ENCODE results near the gene LMTK2. TPM values are rescaled to one million over a fixed set of nuclear protein-coding genes. Genes with fewer than 3 reads are reported as not detected.

LMTK2 gene
- total RNA-seq, 2 experiments from 2014 or later = 10.2 TPM

DNA sequence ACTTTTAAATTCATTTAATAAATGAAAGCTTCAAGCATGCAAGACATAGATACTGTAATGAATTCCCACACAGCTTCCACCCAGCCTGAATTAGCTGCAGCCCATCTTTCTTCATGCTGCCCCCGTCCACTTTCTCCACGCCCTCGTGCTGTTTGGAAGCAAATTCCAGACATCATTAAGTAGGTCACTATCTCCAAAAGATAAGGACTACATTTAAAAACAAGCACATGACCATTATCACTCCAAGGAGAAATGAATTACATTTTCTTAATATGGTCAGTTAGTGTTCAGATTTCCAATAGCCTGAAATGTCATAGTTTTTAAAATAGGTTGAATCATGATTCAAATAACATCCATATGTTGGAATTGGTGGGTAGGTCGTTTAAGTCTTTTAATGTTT is 24.3 kb downstream of the LMTK2 start:
- Mint-ChIP-seq H3K9me3 (ENCODE audit: insufficient read depth) (no peaks in the 10 kb centered on the region), H3K27me3 (ENCODE audit: low read depth) (peaks cover 35% of the 10 kb centered on the region), H3K27ac (no peak overlapping the region), H3K4me3 (no peak overlapping the region), H3K4me1 (ENCODE audit: low read depth) (peaks cover 39% of the 10 kb centered on the region), H3K36me3 (ENCODE audit: low read depth) (peaks cover 2% of the 10 kb centered on the region)
- CTCF ChIA-PET = interaction anchor here (0.9 to 1.5 kb wide), 4 partner anchors 11 to 120 kb away, joined by 3 to 6 read pairs (median 3); no protein-coding TSS in a partner anchor
- ATAC-seq = no peak
- no peak for DNase-seq
- POLR2A ChIA-PET = interaction anchor here (0.9 to 1.9 kb wide), 2 partner anchors 23 to 72 kb away, joined by 3 to 7 read pairs; no protein-coding TSS in a partner anchor

DNA sequence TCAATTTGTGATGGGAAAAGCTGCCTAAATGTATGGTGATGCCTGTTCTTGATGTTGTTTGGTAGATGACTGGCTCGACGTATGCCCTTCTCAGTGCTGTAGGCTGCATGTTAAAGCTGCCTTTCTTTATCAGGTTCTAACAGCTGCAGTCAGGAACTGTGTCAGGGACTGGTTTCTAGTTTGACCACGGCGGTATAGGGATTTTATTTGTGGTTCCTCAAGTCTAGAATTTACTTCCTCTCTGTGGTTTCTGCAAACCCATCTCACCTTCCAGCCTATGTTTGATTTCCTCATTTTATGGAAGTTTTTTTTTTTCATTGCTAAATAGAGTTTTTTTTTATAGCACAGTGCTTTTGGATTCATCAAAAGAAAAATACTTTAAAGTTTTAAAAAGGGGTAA is 26.5 kb downstream of the LMTK2 start:
- DNase-seq (peak; percentile 51), ATAC-seq (peak; percentile 82)
- H3K27ac Mint-ChIP-seq = peak overlapping the region; percentile 53
- H3K27me3 Mint-ChIP-seq (ENCODE audit: low read depth) = peaks cover 33% of the 10 kb centered on the region
- H3K9me3 Mint-ChIP-seq (ENCODE audit: insufficient read depth) = no peaks in the 10 kb centered on the region
- peaks cover 39% of the 10 kb centered on the region for H3K4me1 Mint-ChIP-seq (ENCODE audit: low read depth)
- CTCF ChIA-PET = interaction anchor here (1.3 to 2.8 kb wide), 5 partner anchors 23 to 117 kb away, joined by 3 to 12 read pairs (median 4); partner anchors contain the start of gene LMTK2
- peak overlapping the region; percentile 62 for H3K4me3 Mint-ChIP-seq
- POLR2A ChIA-PET = interaction anchor here (1.2 kb wide), 1 partner anchor 118 kb away, joined by 3 read pairs; no protein-coding TSS in a partner anchor
- H3K36me3 Mint-ChIP-seq (ENCODE audit: low read depth) = peaks cover 5% of the 10 kb centered on the region

DNA sequence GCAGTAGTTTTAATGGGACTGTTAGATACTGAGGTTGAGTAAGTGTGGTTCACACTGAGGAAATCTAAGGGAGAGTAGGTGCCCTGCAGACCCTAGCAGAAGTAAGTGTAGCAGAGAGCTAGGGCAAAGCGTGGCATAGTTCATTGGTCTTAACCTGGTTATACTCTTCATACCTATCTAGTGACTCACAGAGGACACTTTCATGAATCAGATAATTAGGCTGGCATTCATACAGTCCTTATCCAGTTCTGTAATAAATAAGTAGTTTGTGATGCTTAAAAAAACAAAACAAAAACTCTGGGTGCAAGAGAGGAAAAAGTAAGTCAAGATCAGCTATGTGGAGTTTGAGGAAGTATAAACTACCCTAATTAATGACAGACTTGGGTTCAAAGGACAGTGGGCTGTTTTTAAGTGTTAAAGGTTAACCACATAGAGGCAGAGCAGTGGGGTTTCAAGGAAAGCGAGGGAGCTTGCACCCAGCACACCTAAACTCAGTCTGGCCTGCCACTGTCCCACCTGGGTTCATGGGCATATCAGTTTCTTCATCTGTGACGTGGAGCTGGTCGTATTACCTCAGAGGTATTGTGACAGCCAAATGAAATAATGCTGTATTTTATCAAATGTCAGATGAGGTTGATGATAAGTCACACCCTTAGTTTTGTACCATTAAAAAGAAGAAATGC is 27.1 kb downstream of the LMTK2 start:
- no peak overlapping the region for H3K4me3 Mint-ChIP-seq
- DNase-seq (no peak), ATAC-seq (peak; percentile 50)
- CTCF ChIA-PET = interaction anchor here (1.3 to 2.8 kb wide), 5 partner anchors 24 to 117 kb away, joined by 3 to 12 read pairs (median 4); partner anchors contain the start of gene LMTK2
- H3K27me3 Mint-ChIP-seq (ENCODE audit: low read depth) = peaks cover 33% of the 10 kb centered on the region
- H3K27ac Mint-ChIP-seq = no peak overlapping the region
- H3K4me1 Mint-ChIP-seq (ENCODE audit: low read depth) = peaks cover 39% of the 10 kb centered on the region
- no peaks in the 10 kb centered on the region for H3K9me3 Mint-ChIP-seq (ENCODE audit: insufficient read depth)
- peaks cover 7% of the 10 kb centered on the region for H3K36me3 Mint-ChIP-seq (ENCODE audit: low read depth)
- POLR2A ChIA-PET = interaction anchor here (0.5 to 1.2 kb wide), 2 partner anchors 14 to 118 kb away, joined by 3 read pairs; no protein-coding TSS in a partner anchor

DNA sequence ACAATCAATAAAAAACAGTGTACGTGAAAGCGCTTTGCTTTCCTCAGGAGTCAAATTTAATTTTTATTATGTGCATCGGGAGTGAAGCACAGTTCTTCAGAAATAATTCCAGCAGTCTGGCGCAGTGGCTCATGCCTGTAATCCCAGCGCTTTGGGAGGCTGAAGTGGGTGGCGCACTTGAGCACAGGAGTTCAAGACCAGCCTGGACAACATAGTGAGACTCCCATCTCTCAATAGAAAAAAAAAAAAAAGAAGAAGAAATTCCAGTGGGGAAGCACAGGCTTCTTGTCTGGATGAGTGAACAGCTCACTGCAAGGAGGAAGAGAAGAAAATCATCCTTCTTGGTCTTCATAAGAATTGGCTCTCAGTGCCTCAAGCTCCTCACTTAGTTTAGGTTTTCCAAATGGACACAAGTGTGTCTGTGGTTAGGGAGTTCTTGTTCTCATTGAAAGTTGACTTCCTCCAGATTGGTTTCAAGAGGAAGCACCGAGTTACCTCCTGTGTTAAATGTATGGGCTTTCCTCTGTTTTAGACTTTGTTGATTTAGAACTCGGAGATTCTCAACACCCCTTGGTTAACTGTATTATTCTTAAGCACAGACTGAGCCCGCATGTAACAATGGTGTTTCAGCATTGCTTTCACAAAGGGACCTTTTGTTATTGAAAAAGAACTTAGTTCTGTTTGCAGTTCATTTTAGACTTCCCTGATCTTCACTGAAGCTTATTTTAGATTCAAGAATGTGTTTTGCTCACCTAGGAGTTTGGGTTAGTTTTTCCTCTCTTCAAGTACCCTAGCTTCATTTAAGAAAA is 28.0 kb downstream of the LMTK2 start:
- Mint-ChIP-seq H3K27ac (no peak overlapping the region), H3K4me1 (ENCODE audit: low read depth) (peaks cover 39% of the 10 kb centered on the region), H3K9me3 (ENCODE audit: insufficient read depth) (no peaks in the 10 kb centered on the region), H3K36me3 (ENCODE audit: low read depth) (peaks cover 14% of the 10 kb centered on the region), H3K4me3 (no peak overlapping the region), H3K27me3 (ENCODE audit: low read depth) (peaks cover 30% of the 10 kb centered on the region)
- ChIA-PET POLR2A (interaction anchor here (0.5 kb wide), 1 partner anchor 13 kb away, joined by 3 read pairs; no protein-coding TSS in a partner anchor), CTCF (interaction anchor here (1.4 to 2.8 kb wide), 4 partner anchors 15 to 34 kb away, joined by 3 to 12 read pairs (median 6); partner anchors contain the start of gene LMTK2)
- no peak for DNase-seq
- ATAC-seq = no peak

- peaks cover 38% of the 10 kb centered on the region for H3K4me1 Mint-ChIP-seq (ENCODE audit: low read depth)
- H3K9me3 Mint-ChIP-seq (ENCODE audit: insufficient read depth) = no peaks in the 10 kb centered on the region
- H3K36me3 Mint-ChIP-seq (ENCODE audit: low read depth) = peaks cover 14% of the 10 kb centered on the region
- peaks cover 20% of the 10 kb centered on the region for H3K27me3 Mint-ChIP-seq (ENCODE audit: low read depth)
- no peak for ATAC-seq
- no peak overlapping the region for H3K27ac Mint-ChIP-seq
- CTCF ChIA-PET = interaction anchor here (1.4 kb wide), 1 partner anchor 16 kb away, joined by 3 read pairs; no protein-coding TSS in a partner anchor
- no peak for DNase-seq
- H3K4me3 Mint-ChIP-seq = no peak overlapping the region
- POLR2A ChIA-PET = no interaction called here
These were observed 29.3 kb downstream of the LMTK2 start for GRCh38 chr7:98135984-98136383.

DNA sequence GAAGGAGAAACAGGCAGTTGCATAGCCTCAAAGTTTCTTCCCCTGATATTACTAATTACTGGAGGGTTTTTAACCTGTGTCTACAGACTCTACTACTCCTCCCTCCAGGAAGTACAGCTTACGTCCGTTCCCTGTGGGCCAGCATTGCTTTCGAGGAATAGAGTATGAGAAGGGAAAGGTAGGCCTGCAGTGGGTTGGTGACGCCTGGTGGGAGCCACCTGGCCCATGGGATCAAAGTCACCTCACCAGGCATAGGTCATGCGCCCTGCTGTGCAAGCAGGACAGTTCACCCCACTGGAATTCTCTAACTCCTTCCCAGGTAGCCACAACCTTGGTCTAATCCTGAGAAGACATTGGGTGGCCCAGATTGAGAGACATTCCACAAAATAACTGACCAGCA is 29.8 kb downstream of the LMTK2 start:
- H3K27ac Mint-ChIP-seq = no peak overlapping the region
- POLR2A ChIA-PET = no interaction called here
- peaks cover 34% of the 10 kb centered on the region for H3K4me1 Mint-ChIP-seq (ENCODE audit: low read depth)
- no peak overlapping the region for H3K4me3 Mint-ChIP-seq
- no peaks in the 10 kb centered on the region for H3K9me3 Mint-ChIP-seq (ENCODE audit: insufficient read depth)
- CTCF ChIA-PET = interaction anchor here (1.1 to 1.4 kb wide), 3 partner anchors 17 to 115 kb away, joined by 3 read pairs; no protein-coding TSS in a partner anchor
- ATAC-seq (no peak), DNase-seq (no peak)
- H3K27me3 Mint-ChIP-seq (ENCODE audit: low read depth) = peaks cover 16% of the 10 kb centered on the region
- H3K36me3 Mint-ChIP-seq (ENCODE audit: low read depth) = peaks cover 17% of the 10 kb centered on the region

DNA sequence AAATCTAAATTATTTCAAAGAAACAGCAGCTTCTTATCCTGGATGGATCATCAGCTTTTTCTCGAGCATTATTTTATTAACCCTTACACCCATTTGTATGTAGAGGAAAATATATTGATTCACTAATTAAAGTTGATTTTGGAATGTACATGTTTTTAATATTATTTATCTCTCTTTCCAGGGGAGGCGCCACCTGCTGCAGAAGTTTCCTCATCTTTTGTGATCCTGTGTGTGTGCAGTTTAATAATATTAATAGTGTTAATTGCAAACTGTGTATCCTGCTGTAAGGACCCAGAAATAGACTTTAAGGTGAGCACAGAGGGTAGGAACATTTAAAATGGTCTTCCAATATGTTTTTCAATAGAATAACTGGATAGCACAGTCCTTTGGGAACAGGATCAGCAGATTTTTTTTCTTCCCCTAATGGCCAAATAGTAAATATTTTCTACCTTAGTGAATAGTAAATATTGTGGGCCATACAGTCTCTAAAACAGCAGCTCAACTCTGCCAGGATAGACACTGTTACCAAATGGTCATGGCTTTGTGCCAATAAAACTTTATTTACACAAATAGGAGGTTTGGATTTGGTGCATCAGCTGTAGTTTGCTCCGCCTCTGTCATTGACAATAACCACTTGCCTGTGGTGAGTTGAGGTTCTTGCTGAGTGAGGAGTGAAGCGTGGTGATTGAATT is 30.6 kb downstream of the LMTK2 start:
- Mint-ChIP-seq H3K27ac (no peak overlapping the region), H3K27me3 (ENCODE audit: low read depth) (peaks cover 15% of the 10 kb centered on the region), H3K4me1 (ENCODE audit: low read depth) (peaks cover 25% of the 10 kb centered on the region), H3K4me3 (no peak overlapping the region), H3K36me3 (ENCODE audit: low read depth) (peaks cover 22% of the 10 kb centered on the region), H3K9me3 (ENCODE audit: insufficient read depth) (no peaks in the 10 kb centered on the region)
- DNase-seq (no peak), ATAC-seq (no peak)
- CTCF ChIA-PET = interaction anchor here (1.1 to 1.3 kb wide), 2 partner anchors 18 to 116 kb away, joined by 3 read pairs; no protein-coding TSS in a partner anchor
- POLR2A ChIA-PET = no interaction called here

DNA sequence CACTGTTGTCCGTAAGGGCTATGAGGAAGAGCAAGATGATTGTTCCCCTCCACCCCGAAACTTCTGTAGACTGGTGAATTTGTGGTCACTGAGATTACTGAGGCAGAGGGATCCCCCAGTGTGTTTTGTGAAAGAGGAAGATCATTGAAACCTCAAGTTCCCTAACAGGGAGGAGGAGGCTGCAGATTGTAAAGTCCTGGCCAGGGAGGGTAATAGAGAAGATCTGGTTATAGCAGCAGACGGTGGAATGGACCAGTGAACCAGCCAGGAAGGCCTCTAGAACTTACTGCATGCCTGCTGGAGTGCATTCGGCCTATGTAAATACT is 31.1 kb downstream of the LMTK2 start:
- Mint-ChIP-seq H3K27ac (no peak overlapping the region), H3K27me3 (ENCODE audit: low read depth) (peaks cover 15% of the 10 kb centered on the region), H3K9me3 (ENCODE audit: insufficient read depth) (no peaks in the 10 kb centered on the region), H3K36me3 (ENCODE audit: low read depth) (peaks cover 25% of the 10 kb centered on the region), H3K4me3 (no peak overlapping the region), H3K4me1 (ENCODE audit: low read depth) (peaks cover 20% of the 10 kb centered on the region)
- CTCF ChIA-PET = interaction anchor here (1.3 kb wide), 1 partner anchor 18 kb away, joined by 3 read pairs; no protein-coding TSS in a partner anchor
- ATAC-seq (no peak), DNase-seq (no peak)
- POLR2A ChIA-PET = no interaction called here

GRCh38 chr7:98138672-98139071 is 32.0 kb downstream of the LMTK2 start:
- peaks cover 13% of the 10 kb centered on the region for H3K27me3 Mint-ChIP-seq (ENCODE audit: low read depth)
- CTCF ChIA-PET = interaction anchor here (1.2 kb wide), 1 partner anchor 33 kb away, joined by 3 read pairs; no protein-coding TSS in a partner anchor

GRCh38 chr7:98142658-98143057 is 36.0 kb downstream of the LMTK2 start:
- CTCF ChIA-PET = interaction anchor here (1.2 to 1.4 kb wide), 2 partner anchors 26 to 122 kb away, joined by 3 read pairs; no protein-coding TSS in a partner anchor

More at GRCh38 chr7:98138672-98139071, 32.0 kb downstream of the LMTK2 start:
- DNase-seq = no peak
- H3K27ac Mint-ChIP-seq = no peak overlapping the region
- H3K4me3 Mint-ChIP-seq = no peak overlapping the region
- ATAC-seq = no peak
- H3K36me3 Mint-ChIP-seq (ENCODE audit: low read depth) = peaks cover 32% of the 10 kb centered on the region
- no peaks in the 10 kb centered on the region for H3K9me3 Mint-ChIP-seq (ENCODE audit: insufficient read depth)
- H3K4me1 Mint-ChIP-seq (ENCODE audit: low read depth) = peaks cover 11% of the 10 kb centered on the region
- POLR2A ChIA-PET = no interaction called here

DNA sequence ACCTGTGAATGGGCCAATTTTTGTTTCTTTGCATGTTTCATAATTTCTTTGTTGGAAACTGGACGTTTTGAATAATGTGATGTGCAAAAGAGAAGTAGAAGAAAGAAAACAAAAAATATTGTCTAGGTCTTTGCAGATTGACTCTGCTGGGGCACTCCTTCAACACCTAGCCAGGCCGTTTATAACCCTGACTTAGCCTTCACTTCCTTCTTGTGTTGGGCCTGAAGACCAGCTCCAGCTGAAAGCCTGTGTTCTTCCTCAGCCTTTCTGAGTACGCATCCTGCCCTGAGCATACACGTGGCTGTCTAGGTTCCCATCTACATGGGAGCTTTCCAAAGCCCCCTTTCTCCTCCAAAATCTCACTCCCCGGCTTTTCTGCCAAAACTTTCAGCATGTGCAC is 41.9 kb downstream of the LMTK2 start:
- H3K4me3 Mint-ChIP-seq = no peak overlapping the region
- DNase-seq (no peak), ATAC-seq (no peak)
- no peak overlapping the region for H3K27ac Mint-ChIP-seq
- CTCF ChIA-PET = interaction anchor here (1.2 kb wide), 1 partner anchor 17 kb away, joined by 3 read pairs; no protein-coding TSS in a partner anchor
- POLR2A ChIA-PET = no interaction called here
- peaks cover 26% of the 10 kb centered on the region for H3K36me3 Mint-ChIP-seq (ENCODE audit: low read depth)
- H3K27me3 Mint-ChIP-seq (ENCODE audit: low read depth) = no peaks in the 10 kb centered on the region
- H3K4me1 Mint-ChIP-seq (ENCODE audit: low read depth) = no peaks in the 10 kb centered on the region
- no peaks in the 10 kb centered on the region for H3K9me3 Mint-ChIP-seq (ENCODE audit: insufficient read depth)

More at GRCh38 chr7:98142658-98143057, 36.0 kb downstream of the LMTK2 start:
- Mint-ChIP-seq H3K9me3 (ENCODE audit: insufficient read depth) (no peaks in the 10 kb centered on the region), H3K4me1 (ENCODE audit: low read depth) (no peaks in the 10 kb centered on the region), H3K36me3 (ENCODE audit: low read depth) (peaks cover 48% of the 10 kb centered on the region), H3K27ac (no peak overlapping the region), H3K27me3 (ENCODE audit: low read depth) (no peaks in the 10 kb centered on the region), H3K4me3 (no peak overlapping the region)
- POLR2A ChIA-PET = no interaction called here
- DNase-seq = no peak
- ATAC-seq = no peak
